HL-60/S4 treated with retinoic acid at 250 ng/mL for 4 days and 3 days (cell line): ENCODE data around the gene NUDT7.

Experiments used
- in situ Hi-C: fragments of 300-500 bp; cut with MboI; formaldehyde crosslinking; loops from 2 replicates; pipeline ENCODE4 v1.7.0; 2022; ENCODE audit warnings: low sequenced_read_pairs

Gene NUDT7

GRCh38 chr16:77723108-77723514, 797 bp downstream of the NUDT7 start:
- in situ Hi-C loops: no loop called here

- in situ Hi-C loops: no loop called here
These were observed 1.9 kb downstream of the NUDT7 start for GRCh38 chr16:77724174-77724573.

GRCh38 chr16:77729951-77730350, 7.6 kb downstream of the NUDT7 start:
- in situ Hi-C loops: no loop called here

DNA sequence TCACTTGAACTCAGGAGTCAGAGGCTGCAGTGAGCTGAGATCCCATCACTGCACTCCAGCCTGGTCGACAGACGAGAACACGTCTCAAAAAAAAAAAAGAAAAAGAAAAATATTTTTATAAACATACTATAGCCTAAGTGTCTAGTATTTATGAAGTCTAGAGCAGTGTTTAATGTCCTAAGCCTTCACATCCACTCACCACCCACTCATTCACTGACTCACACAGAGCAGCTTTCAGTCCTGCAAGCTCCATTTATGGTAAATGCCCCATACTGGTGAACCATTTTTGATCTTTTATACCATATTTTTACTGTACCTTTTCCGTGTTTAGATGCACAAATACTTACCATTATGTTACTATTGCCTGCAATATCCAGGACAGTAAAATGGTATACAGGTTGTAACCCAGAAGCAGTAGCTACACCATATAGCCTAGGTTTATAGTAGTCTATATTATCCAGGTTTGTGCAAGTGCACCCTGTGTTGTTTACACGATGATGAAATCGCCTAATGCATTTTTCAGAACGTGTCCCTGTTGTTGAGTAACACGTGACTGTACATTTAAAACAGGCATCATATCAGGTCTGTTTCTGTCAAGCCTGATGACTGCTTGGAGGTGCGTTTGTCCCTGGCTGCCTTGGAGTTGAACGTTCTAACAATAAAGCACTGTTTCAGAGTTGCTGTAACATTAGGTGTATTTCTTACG, 10.1 kb downstream of the NUDT7 start:
- in situ Hi-C loops: no loop called here

- in situ Hi-C loops: no loop called here
These were observed 14.6 kb downstream of the NUDT7 start for GRCh38 chr16:77736879-77737278.

GRCh38 chr16:77738706-77739558, 16.6 kb downstream of the NUDT7 start:
- in situ Hi-C loops: no loop called here

GRCh38 chr16:77739559-77739892, 17.2 kb downstream of the NUDT7 start:
- in situ Hi-C loops: no loop called here

- in situ Hi-C loops: no loop called here
These were observed 21.8 kb downstream of the NUDT7 start for GRCh38 chr16:77744141-77744540.

GRCh38 chr16:77745972-77746371, 23.7 kb downstream of the NUDT7 start:
- in situ Hi-C loops: no loop called here

DNA sequence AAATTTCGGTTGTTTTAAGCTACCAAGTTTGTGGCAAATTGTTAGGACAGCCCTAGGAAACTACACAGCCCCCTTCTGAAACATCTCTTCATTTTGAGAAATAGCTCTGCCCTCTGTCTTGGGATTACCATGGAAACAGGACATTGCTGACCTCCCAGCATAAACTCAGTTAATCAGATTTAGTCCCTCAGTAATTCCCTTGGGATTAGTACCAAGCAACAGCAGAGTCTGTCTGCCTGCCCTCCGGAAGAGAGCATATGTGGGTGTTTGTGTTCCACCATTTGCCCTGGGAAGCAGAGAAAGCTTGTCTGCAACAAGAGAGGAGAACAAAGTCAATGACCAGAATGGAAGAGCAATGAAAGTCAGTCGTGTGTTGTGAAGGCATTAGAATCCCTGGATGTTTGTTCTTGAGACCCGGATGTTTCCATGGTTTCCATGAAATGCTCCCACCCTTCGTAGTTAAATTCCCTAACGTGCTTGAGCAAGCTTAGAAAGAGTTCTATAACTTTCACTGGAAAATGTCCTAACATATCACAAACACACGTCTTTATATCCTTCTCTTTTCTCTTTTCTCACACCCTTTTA, 26.2 kb downstream of the NUDT7 start:
- in situ Hi-C loops: no loop called here

DNA sequence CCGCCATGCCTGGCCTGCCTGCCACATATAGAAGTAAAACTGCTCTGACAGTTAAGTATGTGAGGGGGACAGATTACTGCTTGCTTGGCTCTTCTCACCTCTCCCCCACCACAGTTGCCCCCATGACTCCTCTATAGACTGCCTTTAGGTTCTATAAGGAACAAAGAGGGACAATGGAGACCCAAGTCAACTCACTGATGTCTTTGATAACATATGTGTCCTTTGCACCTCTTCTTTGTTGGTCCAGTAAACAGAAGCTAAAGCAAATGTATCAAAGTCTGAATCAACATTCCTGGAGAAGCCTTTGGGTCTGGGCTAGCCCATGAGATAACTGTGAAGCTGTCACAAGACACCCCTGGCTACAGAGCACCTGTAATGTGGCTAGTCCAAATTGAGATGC, 27.1 kb downstream of the NUDT7 start:
- in situ Hi-C loops: no loop called here

- in situ Hi-C loops: no loop called here
These were observed 35.7 kb downstream of the NUDT7 start for GRCh38 chr16:77758046-77758445.

GRCh38 chr16:77758508-77758907, 36.2 kb downstream of the NUDT7 start:
- in situ Hi-C loops: no loop called here

DNA sequence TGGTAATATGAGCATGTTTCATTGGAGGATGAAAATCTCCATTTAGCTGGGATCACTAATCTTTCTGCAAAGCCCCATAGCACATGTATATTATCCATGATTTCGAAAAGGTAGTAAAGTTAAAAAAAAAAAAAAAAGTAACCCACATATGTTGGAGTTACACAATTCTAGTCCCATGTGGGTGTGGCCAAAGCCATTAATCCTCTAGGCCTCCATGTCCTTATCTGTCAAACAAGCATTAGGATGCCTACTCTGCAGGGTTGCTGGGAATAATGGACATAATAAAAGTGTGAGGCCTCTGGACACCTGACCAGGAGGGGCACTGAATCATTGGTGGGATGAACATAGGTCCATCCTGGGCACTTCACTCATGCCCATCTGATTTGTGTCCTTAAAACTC, 36.9 kb downstream of the NUDT7 start:
- in situ Hi-C loops: no loop called here

- in situ Hi-C loops: no loop called here
These were observed 37.5 kb downstream of the NUDT7 start for GRCh38 chr16:77759821-77760220.

DNA sequence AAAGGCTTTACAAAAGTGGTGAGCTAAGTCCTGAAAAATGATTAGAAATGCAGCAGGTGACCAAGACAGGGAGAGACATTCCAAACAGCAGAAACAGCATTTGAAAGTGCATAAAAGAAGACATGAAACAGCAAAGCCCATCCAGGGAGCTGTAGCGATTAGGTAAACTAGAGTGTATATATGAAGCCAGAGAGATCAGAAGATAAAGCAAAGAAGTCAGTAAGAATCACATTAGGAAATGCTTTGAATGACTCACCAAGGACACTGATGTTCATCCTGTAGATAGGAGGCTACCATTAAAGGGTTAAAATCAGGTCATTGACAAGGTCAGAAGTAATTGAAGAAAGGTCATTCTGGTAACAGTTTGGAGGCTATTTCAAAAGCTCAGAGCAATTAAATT, 38.5 kb downstream of the NUDT7 start:
- in situ Hi-C loops: no loop called here

DNA sequence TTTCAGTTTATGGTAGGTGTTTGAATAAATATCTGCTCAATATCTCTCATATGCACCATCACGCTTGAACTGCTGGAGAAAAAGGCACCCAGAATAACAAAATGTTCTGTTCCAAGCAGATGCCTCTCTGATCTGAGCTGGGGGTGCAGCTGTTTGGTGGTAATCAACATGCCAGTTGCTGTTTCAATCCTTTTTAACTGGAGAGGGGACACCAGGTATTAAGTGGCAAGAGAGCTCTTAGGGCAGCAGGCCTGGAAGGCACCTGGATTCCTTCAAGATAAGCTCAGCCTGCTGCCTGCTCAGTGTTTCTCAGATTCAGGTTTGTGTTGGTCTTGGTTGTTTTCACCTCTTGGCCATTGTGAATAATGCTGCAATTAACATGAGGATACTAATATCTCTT, 38.9 kb downstream of the NUDT7 start:
- in situ Hi-C loops: no loop called here

DNA sequence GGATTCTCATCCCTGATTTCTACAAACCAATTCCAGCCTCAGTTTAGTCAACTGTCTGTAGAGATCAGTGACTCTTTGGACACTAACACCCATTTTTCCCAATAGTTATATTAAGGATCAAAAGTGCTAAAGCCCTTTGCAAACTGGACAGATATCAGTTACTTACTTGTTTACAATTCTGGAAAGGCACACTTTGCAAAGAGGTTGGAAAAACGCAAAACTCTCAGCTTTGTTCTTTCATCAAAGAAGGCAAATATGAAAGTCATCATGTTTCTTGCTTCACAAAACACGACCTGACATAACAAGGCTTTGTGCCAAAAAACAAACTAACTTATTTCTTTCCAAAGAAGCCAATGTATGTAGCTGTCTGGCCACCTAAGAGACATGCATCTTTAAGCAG, 39.9 kb downstream of the NUDT7 start:
- in situ Hi-C loops: no loop called here

DNA sequence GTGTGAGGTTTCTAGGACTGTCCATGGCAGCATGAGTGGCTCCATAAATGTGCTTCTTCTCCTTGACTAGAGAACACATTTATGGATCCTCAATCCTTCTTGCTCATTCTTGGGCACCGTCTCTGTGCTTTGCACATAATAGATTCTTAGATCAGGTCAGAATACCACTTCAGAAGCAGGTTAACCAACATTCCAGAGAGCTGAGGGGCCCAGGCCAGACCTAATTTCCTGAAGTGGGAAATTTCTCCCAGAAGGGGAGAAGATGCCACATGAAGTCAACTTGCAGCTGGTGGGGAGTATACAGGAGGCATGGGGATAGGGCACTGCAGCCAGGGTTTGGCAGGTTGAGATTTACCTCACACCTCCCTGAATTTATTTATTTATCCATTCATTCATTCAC, 41.7 kb downstream of the NUDT7 start:
- in situ Hi-C loops: no loop called here

GRCh38 chr16:77767211-77767610, 44.9 kb downstream of the NUDT7 start:
- in situ Hi-C loops: no loop called here

- in situ Hi-C loops: no loop called here
These were observed 45.5 kb downstream of the NUDT7 start for GRCh38 chr16:77767826-77768225.
